ENCODE measurements around the gene MEF2D.

DNA sequence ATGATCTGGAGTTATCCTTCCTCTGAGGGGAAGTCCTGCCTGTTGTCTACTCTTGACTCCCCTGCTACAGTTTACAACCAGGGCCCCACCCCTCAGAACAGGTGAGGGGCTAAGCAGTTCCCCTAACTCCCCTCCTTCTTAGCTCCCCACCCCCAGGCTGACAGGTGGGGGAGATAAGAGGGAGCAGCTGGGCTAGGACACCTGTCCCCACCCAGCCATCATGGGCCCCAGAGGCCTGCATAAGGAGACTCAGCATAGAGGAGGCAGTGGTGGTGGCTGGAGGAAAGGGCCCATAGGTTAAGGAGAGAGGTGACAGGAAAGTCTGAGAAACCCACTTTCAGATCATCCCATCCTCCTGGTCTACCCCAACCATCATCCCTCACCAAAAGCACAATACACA lies 6.8 kb downstream of the MEF2D start:
- TF ChIP-seq, protein P1, sequence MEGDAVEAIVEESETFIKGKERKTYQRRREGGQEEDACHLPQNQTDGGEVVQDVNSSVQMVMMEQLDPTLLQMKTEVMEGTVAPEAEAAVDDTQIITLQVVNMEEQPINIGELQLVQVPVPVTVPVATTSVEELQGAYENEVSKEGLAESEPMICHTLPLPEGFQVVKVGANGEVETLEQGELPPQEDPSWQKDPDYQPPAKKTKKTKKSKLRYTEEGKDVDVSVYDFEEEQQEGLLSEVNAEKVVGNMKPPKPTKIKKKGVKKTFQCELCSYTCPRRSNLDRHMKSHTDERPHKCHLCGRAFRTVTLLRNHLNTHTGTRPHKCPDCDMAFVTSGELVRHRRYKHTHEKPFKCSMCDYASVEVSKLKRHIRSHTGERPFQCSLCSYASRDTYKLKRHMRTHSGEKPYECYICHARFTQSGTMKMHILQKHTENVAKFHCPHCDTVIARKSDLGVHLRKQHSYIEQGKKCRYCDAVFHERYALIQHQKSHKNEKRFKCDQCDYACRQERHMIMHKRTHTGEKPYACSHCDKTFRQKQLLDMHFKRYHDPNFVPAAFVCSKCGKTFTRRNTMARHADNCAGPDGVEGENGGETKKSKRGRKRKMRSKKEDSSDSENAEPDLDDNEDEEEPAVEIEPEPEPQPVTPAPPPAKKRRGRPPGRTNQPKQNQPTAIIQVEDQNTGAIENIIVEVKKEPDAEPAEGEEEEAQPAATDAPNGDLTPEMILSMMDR (conservative IDR thresholded peaks at IDR 0.05; ENCODE audit: low read depth, low read length) = no peak
- no peak for TF ChIP-seq EZH2 (IDR thresholded peaks at IDR 0.05; ENCODE audit: borderline replicate concordance, low read depth, low read length, poor library complexity, severe bottlenecking)

All from A673 (cell line).